A204.1 (cell line): ENCODE data around the gene HOXB1.

Experiments used
- FAIRE-seq: peaks from 2 replicates; lab custom pipeline; 2012; peaks lifted over from hg19 to GRCh38; lab: Jason Lieb, UNC

Gene HOXB1

DNA sequence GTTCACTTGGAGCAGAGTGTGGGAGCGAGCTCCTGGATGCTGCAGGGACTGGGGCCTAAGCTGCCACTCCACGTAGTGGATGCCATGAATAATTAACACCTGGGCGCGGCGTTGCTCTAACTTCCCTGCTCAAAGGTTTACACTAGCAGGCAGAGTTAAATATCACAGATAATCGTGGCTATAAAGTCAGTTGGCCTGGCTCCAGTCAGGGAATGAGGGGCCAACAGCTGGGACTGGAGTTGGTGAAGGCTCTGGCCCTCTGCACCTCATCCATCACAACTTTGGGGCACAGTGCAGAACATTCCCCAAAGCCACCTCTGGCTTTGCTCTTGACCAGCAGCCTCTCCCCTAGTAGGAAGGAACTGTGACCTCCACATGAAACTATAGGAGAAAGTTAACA, 36.4 kb upstream of the HOXB1 start:
- FAIRE-seq = no peak

DNA sequence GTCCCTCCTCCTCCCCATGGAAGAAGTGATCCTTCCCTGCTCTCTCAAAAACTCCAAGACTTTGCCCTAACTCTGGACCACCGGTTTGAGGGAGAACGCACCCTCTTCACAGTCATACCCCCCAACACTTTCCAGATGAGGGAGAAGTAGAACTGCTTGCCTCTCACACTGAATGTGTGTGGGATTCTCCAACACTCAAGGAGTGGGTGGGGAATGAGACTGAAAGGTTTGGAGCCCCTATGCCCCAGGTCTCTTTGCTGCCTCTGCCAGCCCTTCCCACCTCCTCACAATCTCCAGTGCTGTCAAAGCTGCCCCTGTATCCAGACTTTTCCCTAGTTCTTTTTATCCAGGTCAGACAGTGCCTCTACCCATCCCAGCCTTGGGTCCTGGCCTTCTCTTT, 35.9 kb upstream of the HOXB1 start:
- FAIRE-seq = no peak

DNA sequence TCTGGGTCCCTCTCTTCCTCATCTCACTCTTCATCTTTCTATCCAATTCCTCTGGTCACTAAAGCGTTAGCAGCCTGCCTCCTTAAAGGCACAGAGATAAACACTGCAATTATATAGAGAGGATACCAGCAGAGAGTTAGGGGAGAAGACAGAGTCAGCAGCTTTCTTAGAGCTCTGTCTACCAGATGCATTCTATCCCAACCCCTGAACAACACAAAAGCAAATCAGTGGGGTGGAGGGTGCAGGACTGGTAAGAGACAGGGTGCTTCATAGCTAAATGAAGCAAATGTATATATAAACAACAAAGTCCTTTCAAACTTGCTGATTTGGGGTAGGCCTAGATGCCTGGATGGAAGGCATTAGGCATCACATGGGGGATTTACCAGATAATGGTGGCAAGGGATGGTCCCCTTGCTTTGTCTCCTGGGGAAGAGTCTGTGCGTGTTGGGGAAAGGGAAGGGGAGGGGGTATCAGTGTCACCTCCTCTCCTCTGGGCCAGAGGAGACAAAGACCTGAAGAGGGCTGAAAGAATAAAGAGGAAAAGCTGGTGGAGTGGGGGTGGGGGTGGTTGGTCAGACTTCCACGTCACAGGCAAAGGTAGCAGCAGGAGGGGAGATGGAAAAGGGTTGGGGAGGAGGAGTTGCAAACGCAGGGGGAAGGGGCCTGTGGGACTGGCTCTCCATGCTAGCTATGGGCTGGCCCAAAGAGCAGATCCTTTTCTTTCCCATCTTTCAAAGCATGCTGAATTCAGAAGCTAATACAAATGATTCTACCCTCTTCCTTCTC, 35.3 kb upstream of the HOXB1 start:
- no peak for FAIRE-seq

DNA sequence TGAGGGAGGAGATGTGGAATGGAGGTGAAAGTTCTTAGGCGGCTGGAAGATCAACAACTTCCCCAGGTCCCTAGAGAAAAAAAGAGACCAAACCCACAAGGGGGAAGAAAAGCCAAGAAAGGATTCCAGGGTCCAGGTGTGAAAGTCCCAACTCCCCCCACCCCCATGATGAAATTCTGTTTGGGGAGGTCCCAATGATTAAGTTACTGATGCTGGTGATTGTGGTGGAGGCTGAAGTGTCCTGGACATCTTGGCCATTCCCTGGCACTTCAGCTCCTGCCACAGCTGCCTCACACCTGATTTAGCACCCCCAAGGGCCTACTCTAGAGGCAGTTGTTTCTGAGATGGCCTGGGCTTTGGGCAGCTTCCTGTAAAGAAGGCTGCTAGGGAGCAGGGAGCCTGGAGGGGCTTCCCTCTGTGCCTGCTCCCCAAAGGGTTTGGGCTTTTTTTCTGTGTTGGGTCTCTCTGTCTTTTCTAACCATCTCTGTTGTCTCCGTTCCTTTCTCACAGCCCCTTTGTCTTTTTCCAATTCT, 34.3 kb upstream of the HOXB1 start:
- no peak for FAIRE-seq

DNA sequence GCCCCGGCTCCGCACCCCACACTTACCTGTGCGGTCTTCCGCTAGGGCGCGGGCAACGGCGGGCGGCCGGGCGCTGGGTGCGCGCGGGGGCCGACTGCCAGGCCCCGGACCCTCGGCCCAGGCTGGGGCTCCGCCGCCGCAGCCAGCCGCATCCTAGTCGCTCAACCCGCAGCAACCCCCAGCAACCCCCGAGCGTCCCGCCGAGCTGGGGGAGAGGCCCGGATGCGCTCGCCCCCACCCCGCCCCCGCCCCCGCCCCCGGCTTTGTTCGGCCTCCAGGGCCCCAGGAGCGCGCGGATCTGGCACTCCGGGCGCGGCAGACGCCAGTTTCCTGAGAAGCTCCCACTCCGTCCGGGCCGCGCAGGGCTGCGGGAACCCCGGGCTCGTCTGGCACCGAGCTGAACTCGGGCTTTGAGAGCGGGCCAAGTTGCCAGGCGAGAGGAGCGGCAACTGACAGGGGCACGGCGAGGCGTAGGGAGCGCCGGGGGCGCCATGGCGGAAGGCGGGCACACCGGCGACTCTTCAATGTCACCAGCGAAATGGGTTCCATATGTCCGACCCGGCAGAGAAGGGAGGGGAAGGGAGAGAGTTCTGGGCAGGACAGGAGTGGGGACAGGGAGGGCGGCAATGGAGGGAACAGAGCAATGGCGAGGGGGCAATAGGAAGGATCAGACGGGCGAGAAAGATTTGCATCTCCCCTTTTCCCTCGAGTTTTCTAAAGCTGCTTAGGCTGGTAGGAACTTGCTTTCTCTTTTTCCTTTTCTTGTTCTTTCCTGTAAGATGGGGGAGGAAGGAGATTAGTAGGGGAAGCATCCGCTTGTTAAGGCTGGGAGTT, 33.6 kb upstream of the HOXB1 start:
- no peak for FAIRE-seq

DNA sequence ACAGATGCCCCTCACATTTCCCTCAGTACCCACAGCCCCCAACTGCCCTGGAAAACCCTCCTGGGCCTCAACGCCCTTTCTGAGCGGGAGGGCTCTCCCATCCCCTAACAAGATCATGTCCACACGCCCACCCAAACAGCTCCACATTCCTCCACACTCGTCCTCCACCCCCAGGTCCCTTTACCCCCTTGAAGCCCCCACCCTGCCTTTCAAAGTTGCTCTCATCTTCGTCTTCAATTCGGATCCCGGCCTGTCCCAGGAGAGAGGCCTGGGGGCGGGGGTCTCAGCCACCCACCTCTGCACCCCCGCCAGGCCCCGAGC, 33.0 kb upstream of the HOXB1 start:
- FAIRE-seq = no peak

DNA sequence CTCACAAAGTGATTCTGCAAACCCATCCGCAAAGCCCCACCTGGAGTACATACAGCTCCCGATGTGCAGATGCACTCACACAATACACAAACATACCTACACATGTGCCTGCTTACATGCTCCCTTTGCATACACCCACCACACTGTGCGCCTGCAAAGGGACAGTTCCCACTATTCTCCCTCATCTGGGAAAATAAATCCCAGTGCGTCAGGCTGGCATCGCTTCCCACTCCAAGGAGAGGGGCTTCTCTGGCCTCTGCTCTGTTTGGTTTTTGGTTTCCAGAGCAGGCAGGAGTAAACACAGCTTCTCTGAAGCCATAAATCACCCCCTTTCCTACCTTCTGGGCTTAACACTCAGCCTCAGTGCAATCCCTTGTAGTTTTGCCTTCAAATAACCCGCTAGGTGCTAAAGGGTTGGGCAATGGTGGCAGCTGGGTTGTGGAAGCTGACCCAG, 32.6 kb upstream of the HOXB1 start:
- FAIRE-seq = no peak

DNA sequence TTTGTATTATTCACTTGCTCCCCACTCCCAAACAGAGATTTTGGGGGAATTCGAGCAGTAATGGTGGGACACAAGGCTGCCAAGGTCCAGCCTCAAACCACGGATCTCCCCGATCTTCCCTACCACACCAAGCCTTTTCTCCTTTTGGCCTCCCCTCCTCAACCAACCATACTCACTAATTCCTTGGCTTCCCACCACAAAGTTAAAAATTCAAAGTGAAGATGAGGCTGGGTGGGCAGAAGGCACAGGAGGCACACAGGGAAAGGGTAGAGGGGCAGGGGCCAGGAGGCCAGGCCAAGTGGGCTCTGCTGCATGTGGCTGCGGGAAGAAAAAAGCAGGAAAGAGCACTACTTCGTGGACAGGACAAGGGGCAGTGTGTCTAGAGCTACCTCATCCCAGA, 32.1 kb upstream of the HOXB1 start:
- FAIRE-seq = no peak

DNA sequence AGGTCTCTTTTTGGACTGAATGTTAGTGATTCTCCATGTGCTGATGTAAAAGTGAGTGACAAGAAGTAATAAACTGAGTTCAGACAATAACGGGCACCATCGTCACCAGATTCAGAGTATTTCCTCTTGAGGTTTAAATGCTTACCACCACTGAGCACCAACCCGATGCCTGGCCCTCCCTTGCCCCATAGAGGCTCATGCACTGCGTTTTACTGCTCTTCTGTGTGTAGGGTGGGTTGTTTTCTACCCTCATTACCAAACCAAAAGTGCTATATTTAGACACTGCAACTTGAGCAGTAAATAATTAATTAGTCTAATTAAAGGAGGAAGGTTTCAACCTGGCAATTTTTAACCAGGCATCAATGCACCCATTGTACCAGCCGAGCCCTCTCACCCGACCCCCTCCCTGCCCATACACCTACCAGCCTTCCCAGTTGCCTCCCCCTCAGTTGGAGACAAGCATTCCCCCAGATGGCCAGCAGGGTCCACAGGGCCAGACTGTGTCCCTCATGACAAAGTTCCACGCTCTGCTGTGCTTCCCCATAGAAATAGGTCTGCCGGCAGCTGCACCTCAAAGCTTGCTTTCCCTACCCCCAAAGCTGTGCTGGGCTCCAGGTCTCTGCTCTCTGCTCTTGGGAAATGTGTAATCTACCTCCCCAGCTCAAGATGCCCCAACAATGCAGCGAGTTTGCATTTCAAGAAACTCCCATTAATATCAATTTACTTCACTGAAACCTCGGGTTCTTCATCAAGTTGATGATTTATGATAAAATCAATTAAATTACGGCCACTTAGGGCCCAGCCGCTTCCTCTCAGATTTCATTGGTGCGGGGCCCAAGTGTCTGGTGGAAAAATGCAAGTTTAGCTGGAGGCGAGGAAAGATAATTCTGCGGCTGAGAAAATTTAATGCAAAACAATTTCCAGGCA, 31.3 kb upstream of the HOXB1 start:
- no peak for FAIRE-seq

DNA sequence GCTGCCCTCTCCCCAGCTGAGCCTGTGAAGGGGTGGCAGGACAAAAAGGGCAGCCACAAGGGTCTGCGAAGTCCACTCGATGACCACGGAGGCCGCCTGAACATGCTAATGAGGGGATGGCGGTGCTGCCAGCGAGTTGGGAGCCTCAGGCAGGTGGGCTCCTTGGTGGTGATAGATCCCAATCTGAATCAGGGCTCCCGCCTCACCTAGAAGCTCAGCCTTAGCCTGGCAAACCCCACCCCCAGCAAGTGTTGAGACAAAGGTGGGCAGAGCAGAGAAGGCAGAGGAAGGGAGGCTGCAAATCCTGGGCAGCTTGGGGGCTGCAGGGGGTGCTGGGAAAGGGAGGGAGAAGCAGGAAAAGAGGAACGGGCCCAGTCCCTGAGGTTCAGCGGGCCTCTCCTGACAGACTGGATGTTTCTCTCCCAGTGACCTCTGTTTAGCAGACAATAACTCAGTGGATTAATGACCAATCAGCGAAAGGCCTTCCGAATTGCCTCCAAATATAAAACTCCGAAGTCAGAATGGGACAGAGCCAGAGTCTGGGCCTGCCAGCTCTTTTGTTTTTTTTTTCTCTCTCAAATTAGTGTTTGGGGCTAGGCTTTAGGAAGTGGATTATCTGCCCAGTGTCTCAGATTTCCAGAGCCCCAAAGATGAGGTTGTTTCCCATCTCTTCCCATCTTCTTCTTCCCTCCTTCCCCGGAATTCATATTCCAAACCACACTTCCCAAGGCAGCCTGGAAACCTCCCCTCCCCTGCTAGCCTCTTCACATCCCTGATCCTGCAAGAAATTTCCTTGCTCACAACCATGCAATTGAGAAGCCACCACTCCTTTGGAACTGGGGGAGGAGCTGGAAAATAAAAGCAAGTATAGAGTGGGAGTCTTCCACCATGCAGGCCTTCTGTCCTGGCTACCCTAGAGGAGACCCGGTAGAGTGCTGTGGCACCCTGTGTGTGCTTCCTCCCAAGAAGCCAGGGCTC, 29.3 kb upstream of the HOXB1 start:
- FAIRE-seq = no peak

DNA sequence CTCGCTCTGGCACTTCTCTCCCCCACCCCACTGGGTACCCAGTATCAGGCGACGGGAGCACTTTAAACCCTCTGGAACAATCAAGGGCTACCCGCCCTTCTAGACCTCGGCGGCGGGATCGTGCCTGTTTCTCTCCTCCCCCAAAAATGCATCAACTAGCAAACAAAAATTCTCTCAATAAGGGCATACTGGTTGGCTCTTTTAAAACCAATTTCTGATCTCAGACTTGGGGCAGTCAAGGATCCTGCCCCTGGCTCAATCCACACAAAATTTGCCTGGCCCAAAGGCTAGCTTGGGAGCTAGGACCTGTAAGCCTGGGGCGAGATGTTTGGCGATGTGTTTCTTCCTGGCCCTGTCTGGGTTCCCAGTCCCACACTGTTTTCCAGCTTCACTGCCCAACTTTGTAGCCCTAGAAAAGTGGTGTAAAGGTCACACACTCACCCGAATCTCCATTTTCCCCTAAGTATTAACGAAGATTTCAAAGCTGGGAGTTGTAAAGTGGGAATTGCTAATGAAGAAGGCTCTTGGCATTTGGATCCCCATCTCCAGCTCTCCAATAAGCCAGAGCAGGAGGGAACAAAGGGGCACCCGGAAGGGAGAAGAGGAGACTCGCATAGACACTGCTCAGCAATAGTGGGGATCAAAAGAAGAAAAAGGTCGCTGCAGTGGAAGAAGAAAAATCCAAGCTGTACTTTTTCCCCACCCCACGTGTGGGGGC, 28.5 kb upstream of the HOXB1 start:
- FAIRE-seq = no peak

DNA sequence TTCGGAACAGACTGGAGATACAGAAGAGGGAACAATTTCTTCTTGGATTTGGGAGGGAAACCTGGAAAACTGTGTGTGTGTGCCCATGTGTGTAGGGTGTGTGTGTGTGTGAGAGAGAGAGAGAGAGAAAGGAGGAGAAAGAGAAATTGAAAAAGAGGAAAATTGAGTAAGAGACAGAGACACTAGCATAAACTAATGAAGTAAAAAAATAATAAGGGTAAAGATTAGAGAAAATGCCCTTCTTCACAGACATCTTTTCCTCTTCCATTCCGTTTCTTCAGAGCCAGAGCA, 28.0 kb upstream of the HOXB1 start:
- FAIRE-seq = no peak

DNA sequence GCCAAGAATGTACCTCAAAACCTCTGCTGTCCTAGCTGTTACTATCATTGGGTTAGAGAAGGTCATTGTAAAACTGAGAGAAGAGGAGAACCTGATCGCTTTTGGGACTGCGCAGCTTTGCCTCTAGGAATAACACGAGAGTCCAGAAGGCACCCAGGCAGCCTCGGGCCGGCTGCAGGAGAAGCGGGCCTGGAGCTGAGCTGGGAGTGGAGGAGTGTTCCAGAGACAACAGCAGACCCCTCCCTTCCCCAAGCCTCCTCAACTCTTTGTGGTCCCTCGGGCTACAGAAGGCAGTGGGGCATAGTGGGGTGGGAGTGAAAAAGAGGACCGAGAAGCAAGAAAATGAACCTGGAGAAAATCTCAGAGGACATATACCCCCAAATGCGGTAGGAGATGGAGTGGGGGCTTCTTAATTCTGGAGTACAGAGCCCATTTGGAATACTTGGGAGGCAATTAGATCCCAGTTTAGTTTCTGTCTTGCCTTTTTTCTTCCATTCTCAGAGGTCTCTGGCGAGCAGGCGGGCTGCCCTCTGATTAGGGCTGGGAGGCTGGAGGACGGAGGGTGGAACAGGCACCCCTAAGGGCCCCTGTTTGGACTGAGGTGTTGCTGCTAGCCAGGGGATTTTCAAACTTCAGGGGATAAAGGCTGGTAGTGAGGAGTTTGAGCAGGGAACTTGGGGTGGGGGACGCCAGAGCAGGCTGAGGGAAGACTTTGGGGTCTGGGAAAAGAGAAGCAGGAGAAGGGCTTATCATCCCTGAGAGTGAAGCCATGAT, 27.4 kb upstream of the HOXB1 start:
- no peak for FAIRE-seq

DNA sequence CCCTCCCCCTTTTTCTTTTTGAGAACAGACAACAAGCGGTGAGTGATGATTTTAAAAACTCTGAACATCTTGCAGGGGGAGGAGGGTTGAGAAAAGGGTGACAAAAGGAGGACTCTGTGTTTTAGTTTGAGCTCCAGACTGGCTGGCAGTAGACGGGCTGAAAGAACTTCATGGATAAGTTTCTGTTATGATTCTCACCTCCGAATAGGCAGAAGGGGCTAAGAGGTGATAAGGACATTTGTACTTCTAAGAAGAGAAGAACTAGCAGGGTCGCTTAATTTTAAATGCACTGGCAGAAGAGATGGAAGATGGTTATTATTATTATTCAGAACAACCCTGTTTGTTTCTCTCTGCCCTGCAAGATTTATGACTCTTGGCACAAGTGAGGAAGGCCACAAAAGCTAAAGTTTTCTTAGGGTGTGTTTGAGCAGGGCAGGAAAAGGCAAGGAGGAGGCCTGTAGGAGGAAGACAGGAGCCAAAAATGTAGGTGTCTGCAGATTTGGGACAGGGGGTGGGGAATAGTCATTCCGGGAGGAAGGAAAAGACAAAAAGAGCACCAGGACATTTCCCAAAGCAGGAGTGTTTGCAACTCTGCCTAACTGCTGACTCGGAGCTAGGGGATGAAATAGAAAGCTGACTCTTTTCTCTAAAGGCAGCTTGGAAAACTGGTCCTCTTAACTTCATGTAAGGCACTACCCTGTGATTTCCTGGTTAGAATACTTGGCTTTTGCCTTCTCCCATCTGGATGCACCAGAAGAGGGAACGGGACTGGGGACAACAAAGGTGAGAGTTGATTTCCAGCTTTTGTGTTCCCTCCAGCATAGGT, 26.0 kb upstream of the HOXB1 start:
- no peak for FAIRE-seq

DNA sequence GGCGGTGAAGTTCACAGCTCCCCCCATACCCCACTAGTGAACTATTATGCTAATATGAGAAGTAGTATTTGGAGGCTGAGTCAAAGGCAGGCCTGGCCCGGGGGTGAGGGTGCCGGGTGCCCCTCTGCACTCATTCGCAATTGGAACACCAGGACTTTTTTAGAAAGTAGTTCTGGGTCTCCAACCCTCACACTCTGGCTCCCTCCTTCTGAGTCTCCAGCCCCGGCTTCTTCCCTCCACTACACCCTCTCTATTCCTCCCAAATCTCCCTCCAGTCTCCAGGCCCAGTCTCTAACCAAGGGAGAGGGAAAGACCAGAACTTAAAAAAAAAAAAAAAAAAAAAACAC, 25.4 kb upstream of the HOXB1 start:
- no peak for FAIRE-seq

DNA sequence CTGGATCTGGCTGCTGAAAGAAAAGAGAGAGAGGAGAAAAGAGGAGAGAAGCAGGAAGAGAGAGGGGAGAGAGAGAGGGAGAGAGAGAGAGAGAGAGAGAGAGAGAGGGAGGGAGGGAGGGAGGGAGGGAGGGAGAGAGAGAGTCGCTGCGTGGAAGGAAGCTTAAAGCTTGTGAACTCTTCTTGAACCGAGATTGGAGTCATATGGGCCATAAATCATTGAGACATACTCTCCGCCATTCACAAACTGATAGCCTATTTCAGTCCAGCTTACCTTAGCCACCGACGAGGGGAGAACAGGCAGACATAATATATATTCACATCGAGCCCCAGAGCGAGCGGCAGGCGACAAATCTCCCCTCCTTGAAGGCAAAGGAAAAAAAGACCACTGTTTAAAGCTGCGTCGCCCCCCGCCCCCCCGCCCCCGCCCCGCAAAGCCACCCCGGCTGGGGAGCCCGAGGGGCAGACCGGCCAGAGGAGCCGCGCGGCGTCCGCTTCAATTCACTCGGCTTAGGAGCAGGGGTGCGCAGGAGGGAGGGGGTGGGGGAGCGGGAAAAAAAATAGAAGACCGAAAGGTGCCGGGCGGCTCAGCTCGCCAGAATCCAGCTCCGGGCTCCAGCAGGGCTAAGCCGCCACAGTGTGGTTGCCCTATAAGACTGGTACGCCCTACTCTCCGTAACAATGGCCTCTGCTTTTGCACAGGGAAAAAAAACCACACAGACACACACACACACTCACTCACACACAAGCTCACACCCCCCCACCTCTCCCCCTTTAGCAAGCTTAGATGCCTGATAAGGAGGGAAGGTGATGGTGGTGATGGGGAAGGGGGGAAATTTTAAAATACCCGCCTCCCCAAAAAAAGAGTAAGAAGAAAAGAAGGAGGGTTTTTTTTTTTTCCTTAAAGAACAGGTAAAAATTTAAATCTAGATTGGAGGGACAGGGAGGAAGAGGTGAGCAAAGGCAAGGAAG, 24.7 kb upstream of the HOXB1 start:
- FAIRE-seq = no peak

DNA sequence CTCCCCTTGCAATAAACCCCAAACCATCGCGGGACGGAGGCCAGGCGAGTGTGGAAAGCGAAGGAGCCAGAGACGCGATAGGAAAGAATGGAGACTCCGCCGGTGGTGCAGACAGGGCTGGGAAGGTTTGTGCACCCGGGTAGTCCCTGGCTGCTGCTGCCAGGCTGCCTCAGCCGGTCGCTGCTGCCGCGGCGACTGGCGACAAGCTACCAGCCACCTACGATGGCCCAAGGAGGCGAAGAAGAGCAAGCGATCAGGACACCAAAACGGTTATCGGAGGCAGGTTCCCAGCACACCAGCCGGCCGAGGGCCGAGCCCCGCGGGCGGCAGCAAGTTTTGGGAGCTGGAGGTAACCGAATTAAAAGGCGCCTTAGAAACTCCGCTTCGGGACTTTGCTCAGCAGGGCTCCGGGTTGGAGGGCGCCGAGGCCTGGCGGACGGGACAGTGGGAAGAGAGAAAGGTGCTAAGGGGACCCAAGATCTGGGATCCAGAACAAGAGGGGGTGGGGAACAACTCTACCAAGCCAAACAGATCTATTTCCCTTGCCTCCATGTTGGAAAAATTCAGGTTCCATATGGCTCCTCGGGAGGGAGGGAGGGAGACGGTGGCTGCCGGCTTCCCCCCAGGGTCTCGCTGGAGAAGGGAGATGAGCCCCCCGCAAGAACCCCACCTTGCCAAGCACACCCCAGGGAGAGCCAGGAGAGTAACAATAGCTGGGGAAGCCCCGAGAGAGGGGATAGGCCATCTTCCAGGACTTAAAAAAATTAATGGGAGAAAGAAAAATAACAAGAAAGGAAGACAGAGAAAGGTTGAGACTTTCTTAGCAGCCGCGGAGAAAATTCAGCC, 23.8 kb upstream of the HOXB1 start:
- no peak for FAIRE-seq
